Activated CD4-positive, alpha-beta memory T cell treated with anti-CD3 and anti-CD28 coated beads, Interleukin-2, amount 10 ng/mL, durations not matched to agents 7 days and 5 days (primary cell): ENCODE data around the gene LRP1B. TPM values are rescaled to one million over a fixed set of nuclear protein-coding genes. Genes with fewer than 3 reads are reported as not detected.

ENCODE experiments used
- CTCF ChIA-PET: fragments of 350-600 bp; sonication (Branson Sonifier 250); formaldehyde crosslinking; loops from one replicate; lab custom pipeline; 2021; ENCODE audit warnings: antibody characterized with exemption, inconsistent platforms; lab: Charles Lee
- POLR2A ChIA-PET: fragments of 350-600 bp; sonication (Branson Sonifier 250); formaldehyde crosslinking; loops from one replicate; lab custom pipeline; 2021; ENCODE audit warnings: antibody characterized with exemption; lab: Charles Lee
- DNase-seq: peaks from one replicate; pipeline ENCODE4 v3.0.0-alpha.2; 2020
- H3K27ac Mint-ChIP-seq: one replicate; pipeline ENCODE4 v1.8.0; 2021; ENCODE audit warnings: mild to moderate bottlenecking, mixed read lengths
- H3K27me3 Mint-ChIP-seq: one replicate; pipeline ENCODE4 v1.8.0; 2021; ENCODE audit warnings: mixed read lengths
- H3K36me3 Mint-ChIP-seq: one replicate; pipeline ENCODE4 v1.8.0; 2021; ENCODE audit warnings: low read depth, mixed read lengths
- H3K4me1 Mint-ChIP-seq: one replicate; pipeline ENCODE4 v1.8.0; 2021; ENCODE audit warnings: mixed read lengths
- H3K4me3 Mint-ChIP-seq: one replicate; pipeline ENCODE4 v1.8.0; 2021; ENCODE audit warnings: mild to moderate bottlenecking, mixed read lengths
- H3K9me3 Mint-ChIP-seq: one replicate; pipeline ENCODE4 v1.8.0; 2021; ENCODE audit warnings: mixed read lengths
- total RNA-seq, 2 experiments: library from RNA; stranded (reverse); gene quantifications; one replicate each; pipeline ENCODE4 v1.2.3, GENCODE V29; 2021

Gene LRP1B
- total RNA-seq, 2 experiments from 2014 or later = not detected

DNA sequence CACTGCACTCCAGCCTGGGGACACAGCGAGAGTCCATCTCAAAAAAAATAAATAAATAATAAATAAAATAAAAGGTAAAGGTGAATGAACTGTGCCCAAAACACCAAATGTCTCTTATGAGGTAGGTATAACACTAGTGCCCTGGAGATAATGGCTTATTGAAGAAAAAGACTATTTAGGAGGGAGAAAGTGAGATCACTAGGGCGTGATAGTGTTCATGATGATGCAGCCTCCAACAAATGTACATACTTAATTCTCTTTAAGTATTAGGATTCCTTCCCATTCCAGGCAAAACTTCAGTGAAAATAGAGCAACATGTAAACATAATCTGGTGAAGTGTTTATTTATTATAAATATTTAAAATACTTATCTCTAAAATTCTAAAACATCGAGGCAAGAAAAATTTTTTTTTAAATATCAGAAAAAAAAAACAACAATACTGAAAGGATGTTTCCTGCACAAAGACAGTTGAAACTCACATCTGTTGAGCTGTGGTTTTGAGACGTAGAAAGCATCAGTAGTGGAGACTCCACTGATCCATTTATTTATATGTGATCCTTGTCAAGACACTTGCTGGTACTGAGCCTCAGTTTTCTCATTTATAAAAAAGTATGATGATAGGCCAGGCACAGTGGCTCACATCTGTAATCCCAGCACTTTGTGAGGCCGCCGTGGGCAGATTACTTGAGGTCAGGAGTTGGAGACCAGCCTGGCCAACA lies 183.3 kb downstream of the LRP1B start:
- H3K9me3 Mint-ChIP-seq = peaks cover 3% of the 10 kb centered on the region
- H3K4me3 Mint-ChIP-seq = no peak overlapping the region
- DNase-seq = no peak
- no peaks in the 10 kb centered on the region for H3K4me1 Mint-ChIP-seq
- H3K27me3 Mint-ChIP-seq = no peaks in the 10 kb centered on the region
- H3K36me3 Mint-ChIP-seq = no peaks in the 10 kb centered on the region
- H3K27ac Mint-ChIP-seq = no peak overlapping the region
- ChIA-PET CTCF (no interaction called here), POLR2A (no interaction called here)

DNA sequence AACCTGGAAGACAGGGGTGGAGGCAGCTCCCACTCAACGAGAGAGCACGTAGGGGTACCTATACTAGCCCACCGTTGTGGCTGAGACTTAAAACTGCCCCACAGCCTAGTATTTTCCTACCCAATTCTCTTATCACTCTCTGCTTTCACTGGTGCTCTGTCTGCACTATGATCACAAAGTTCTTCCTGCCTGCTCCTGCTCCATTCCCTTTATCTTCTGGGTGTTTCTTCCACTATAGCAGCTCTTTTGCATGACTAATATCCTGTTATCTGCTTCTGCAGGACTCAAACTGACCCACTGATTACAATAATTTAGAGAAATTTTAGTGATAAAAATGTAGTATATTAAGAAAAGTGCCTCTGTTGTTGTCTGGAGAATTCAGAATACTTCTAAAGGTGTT lies 184.8 kb downstream of the LRP1B start:
- Mint-ChIP-seq H3K27me3 (no peaks in the 10 kb centered on the region), H3K36me3 (no peaks in the 10 kb centered on the region), H3K4me1 (no peaks in the 10 kb centered on the region), H3K9me3 (peaks cover 3% of the 10 kb centered on the region), H3K4me3 (no peak overlapping the region), H3K27ac (no peak overlapping the region)
- no peak for DNase-seq
- ChIA-PET POLR2A (no interaction called here), CTCF (no interaction called here)

DNA sequence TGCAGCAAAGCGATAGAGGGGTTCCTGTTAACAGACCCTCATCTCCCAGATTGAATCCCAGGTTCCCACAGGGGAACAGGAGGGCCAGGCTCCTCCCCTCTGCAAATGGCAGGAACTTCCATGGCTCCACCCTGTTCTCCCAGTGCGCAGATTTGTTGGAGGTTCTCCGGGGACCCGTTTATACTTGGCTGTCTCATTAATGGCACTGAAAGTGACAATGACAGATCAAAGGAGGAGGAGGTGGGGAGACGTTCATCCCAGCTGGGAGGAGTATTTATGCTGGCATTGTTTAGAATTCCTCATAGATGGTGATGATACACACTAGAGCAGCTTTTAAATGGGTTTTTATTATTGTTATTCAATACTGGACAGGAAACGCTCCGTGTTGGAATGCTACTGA lies 186.9 kb downstream of the LRP1B start:
- H3K4me1 Mint-ChIP-seq = no peaks in the 10 kb centered on the region
- CTCF ChIA-PET = no interaction called here

DNA sequence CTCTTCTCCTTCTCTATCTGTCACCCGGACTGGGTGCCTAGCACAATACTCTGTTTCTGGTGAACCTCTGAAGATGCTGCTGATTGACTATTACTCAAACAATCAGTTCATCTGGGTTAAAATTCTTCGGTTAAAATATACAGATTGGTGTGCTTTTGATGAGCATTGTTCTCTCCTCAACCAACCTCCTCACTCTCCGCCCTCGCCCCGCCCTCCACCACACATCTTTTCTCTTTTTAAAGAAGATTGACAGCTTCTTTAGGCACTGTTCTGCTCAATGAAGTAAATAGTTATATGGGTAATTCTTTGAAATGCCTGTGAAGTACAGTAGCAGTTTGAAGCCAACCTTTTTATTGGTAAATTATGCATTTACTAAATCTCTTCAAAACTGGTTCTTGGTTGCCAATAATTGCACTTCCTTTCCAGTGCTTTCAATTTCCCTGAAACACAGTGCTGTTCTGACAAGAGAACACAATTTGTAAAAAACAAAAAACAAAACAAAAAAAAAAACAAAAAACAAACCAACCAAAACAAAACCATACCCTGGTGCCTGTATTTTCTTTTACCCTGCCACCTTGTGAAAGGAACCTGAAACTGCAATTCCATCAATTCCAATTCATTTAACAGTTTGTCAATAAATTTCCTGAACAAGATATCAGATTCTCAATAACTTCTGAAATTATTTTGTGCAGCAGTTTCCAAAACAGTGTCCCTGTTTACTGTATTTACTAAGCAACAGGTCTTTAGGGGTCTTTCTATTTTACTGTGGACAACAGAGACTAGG lies 188.6 kb downstream of the LRP1B start:
- H3K36me3 Mint-ChIP-seq = no peaks in the 10 kb centered on the region
- H3K4me3 Mint-ChIP-seq = no peak overlapping the region
- H3K9me3 Mint-ChIP-seq = peaks cover 3% of the 10 kb centered on the region
- no peaks in the 10 kb centered on the region for H3K4me1 Mint-ChIP-seq
- POLR2A ChIA-PET = no interaction called here
- no peak overlapping the region for H3K27ac Mint-ChIP-seq
- DNase-seq = no peak
- H3K27me3 Mint-ChIP-seq = no peaks in the 10 kb centered on the region
- CTCF ChIA-PET = no interaction called here

More for the DNA sequence above, 186.9 kb downstream of the LRP1B start:
- Mint-ChIP-seq H3K27me3 (no peaks in the 10 kb centered on the region), H3K27ac (no peak overlapping the region), H3K36me3 (no peaks in the 10 kb centered on the region), H3K4me3 (no peak overlapping the region), H3K9me3 (peaks cover 3% of the 10 kb centered on the region)
- POLR2A ChIA-PET = no interaction called here
- DNase-seq = no peak

DNA sequence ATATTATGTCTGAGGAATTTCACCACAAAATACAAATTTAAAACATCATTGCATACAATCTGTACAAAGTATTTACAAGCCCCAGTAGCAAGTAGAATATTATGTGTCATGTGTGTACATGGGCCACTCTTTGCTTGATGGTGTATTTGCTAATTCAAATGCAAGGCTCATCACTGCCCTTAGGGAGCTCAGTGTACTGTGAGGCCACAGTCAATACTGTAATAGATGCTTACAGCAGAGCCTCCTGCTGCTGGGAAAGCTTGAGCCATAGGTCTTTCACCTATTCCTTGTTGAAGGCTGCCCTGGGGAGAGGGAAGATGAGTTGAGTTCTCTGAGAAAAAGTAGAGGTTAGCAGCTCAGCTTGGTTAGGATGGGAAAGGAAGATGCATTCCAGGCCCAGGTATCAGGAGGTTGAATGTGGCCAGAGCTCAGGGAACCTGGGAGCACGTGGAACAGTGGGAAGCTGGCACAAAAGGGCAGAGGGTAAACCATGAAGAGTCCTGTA lies 189.6 kb downstream of the LRP1B start:
- no peak for DNase-seq
- CTCF ChIA-PET = no interaction called here
- H3K9me3 Mint-ChIP-seq = peaks cover under 1% of the 10 kb centered on the region
- H3K27ac Mint-ChIP-seq = no peak overlapping the region
- POLR2A ChIA-PET = no interaction called here
- no peaks in the 10 kb centered on the region for H3K36me3 Mint-ChIP-seq
- no peaks in the 10 kb centered on the region for H3K27me3 Mint-ChIP-seq
- no peak overlapping the region for H3K4me3 Mint-ChIP-seq
- H3K4me1 Mint-ChIP-seq = no peaks in the 10 kb centered on the region

DNA sequence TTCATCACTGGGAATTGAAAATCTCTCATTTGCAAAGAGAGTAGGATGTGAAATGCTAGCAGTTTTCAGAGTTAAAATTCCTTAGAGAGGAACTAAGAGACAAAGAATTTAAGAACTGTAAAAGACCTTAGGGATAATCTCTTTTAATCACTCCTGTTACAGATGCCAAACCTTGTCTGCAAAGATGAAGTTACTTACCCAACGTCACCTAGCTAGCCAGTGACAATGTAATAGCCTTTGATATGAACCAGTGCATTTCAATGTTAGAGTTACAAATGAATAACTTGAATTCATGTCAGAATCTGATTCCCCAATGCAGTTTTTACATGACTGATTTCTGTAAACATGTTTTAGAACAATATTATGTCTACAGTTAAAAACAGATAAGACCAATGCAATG lies 190.1 kb downstream of the LRP1B start:
- H3K27ac Mint-ChIP-seq = no peak overlapping the region
- H3K27me3 Mint-ChIP-seq = no peaks in the 10 kb centered on the region
- H3K4me1 Mint-ChIP-seq = no peaks in the 10 kb centered on the region
- no peak for DNase-seq
- H3K9me3 Mint-ChIP-seq = no peaks in the 10 kb centered on the region
- ChIA-PET CTCF (no interaction called here), POLR2A (no interaction called here)
- H3K36me3 Mint-ChIP-seq = no peaks in the 10 kb centered on the region
- no peak overlapping the region for H3K4me3 Mint-ChIP-seq

DNA sequence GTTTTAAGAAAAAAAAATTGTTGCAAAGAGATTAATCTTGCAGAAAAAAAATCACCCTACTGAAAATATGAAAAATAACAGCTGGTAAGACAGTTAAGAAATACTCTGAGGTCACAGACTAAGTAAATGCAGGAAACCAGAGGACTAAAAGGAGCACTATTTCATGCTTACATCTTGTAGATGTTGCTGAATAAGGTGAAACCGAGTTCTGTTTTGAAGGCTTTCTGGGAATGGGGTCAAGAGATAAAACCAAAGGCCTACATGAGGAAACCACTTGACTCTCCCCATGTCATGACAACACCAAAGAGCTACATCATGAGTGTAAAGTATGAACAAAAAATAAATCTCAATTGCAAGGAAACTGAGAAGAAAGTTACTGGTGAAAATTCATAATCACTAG lies 197.6 kb downstream of the LRP1B start:
- no peaks in the 10 kb centered on the region for H3K9me3 Mint-ChIP-seq
- no peaks in the 10 kb centered on the region for H3K4me1 Mint-ChIP-seq
- no peak for DNase-seq
- no peaks in the 10 kb centered on the region for H3K27me3 Mint-ChIP-seq
- H3K27ac Mint-ChIP-seq = no peak overlapping the region
- ChIA-PET CTCF (no interaction called here), POLR2A (no interaction called here)
- H3K4me3 Mint-ChIP-seq = no peak overlapping the region
- H3K36me3 Mint-ChIP-seq = no peaks in the 10 kb centered on the region

DNA sequence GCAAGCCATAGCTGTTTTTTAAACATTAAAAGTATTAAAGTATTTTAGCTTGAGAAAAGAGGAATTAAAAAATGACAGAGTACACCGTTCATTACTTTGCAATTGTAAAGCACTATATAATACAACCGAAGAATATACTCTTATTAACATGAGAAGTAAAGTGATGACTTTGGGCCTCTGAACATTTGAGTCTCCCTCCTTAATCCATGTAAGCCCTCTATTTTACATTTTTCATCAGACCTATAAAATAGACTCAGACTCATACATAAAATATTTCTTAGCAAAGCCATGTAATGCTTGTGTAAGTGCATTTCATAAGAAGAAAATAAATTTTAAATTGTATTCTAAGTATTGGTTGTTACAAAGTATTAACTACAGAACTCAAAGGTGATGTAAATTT lies 198.6 kb downstream of the LRP1B start:
- no peak overlapping the region for H3K4me3 Mint-ChIP-seq
- no peak for DNase-seq
- no peaks in the 10 kb centered on the region for H3K36me3 Mint-ChIP-seq
- H3K4me1 Mint-ChIP-seq = no peaks in the 10 kb centered on the region
- CTCF ChIA-PET = no interaction called here
- POLR2A ChIA-PET = no interaction called here
- H3K27me3 Mint-ChIP-seq = no peaks in the 10 kb centered on the region
- no peak overlapping the region for H3K27ac Mint-ChIP-seq
- no peaks in the 10 kb centered on the region for H3K9me3 Mint-ChIP-seq

DNA sequence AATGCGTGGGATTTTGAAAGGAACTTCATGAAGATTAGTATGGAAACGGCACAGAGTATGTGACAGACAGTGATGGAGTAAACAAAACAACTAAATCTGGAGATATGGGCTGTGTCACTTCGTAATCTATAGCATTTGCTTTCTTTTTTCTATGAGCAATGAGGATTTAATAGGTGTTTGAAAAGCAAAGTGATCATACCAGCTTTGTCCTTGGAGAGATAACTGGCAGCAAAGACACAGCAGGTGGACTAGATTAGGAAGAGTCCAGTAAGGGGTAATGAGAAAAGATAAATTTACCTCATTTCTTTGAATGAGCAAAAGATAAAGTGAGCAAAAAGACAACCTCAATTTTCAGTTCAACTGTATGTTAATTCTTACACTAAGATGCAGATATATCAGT lies 199.0 kb downstream of the LRP1B start:
- H3K27ac Mint-ChIP-seq = no peak overlapping the region
- no peaks in the 10 kb centered on the region for H3K36me3 Mint-ChIP-seq
- H3K27me3 Mint-ChIP-seq = no peaks in the 10 kb centered on the region
- POLR2A ChIA-PET = no interaction called here
- H3K4me3 Mint-ChIP-seq = no peak overlapping the region
- no peak for DNase-seq
- H3K9me3 Mint-ChIP-seq = no peaks in the 10 kb centered on the region
- no peaks in the 10 kb centered on the region for H3K4me1 Mint-ChIP-seq
- CTCF ChIA-PET = no interaction called here

DNA sequence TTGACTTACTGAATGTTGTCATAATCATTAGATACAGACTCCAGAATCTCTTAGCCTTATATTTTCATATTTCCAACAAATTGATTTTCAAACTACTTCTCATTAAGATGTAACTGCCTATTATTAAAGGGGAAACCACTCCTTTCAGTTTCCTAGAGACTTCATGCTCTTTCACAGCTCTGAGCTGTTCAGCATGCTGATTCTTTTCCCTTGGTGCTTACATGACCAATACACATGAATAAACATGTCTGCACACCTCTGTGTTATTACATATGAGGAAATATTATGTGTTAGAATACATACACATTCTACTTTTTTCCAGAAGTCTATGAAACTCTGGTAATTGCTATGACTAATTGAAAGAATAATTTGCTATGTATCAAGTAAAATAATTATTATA lies 200.0 kb downstream of the LRP1B start:
- no peaks in the 10 kb centered on the region for H3K36me3 Mint-ChIP-seq
- CTCF ChIA-PET = no interaction called here
- H3K4me1 Mint-ChIP-seq = no peaks in the 10 kb centered on the region
- no peak overlapping the region for H3K4me3 Mint-ChIP-seq
- POLR2A ChIA-PET = no interaction called here
- no peaks in the 10 kb centered on the region for H3K9me3 Mint-ChIP-seq
- DNase-seq = no peak
- no peak overlapping the region for H3K27ac Mint-ChIP-seq
- H3K27me3 Mint-ChIP-seq = no peaks in the 10 kb centered on the region

DNA sequence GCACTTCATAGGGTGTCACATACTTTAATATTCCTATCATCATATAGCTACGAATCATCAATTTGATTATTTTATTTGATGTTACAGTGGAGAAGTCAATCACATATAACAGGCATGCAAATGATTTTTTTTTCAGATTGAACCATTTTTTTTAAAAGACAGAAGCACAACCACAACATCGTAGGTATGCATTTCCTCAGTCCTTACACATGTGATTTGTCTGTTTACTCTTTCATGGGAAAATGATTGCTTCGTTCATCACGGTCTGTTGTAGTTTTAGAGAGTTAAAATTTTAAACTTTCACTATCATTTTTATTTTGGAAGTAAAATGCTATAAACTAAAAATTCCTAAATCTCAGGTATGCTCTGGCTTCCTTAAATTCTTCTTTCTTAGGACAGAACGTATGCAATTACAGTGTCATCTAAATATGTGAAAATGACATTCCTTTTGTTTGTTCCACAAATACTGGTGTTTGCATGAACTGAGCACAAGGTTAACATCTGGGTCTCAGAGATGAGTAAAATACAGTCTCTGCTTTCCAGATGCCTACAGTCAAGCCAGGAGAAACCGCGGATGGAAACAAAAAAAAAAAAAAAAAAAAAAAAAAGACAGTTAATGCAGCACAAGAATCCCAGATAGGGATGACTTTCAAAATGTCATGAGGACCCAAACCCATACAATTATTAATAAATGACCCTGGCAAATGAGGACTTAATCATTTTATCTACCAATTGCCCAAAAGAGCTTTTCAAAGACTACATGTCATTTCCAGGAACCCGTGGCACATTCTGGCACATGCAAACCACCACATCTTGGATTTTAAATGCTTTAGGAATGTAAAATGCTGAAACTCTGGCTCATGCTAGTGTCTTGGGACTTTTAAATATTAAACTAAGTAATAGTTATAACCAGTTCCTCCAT lies 201.2 kb downstream of the LRP1B start:
- H3K9me3 Mint-ChIP-seq = peaks cover 2% of the 10 kb centered on the region
- ChIA-PET CTCF (no interaction called here), POLR2A (no interaction called here)
- no peaks in the 10 kb centered on the region for H3K4me1 Mint-ChIP-seq
- H3K36me3 Mint-ChIP-seq = no peaks in the 10 kb centered on the region
- H3K27me3 Mint-ChIP-seq = no peaks in the 10 kb centered on the region
- H3K27ac Mint-ChIP-seq = no peak overlapping the region
- H3K4me3 Mint-ChIP-seq = no peak overlapping the region
- DNase-seq = no peak

DNA sequence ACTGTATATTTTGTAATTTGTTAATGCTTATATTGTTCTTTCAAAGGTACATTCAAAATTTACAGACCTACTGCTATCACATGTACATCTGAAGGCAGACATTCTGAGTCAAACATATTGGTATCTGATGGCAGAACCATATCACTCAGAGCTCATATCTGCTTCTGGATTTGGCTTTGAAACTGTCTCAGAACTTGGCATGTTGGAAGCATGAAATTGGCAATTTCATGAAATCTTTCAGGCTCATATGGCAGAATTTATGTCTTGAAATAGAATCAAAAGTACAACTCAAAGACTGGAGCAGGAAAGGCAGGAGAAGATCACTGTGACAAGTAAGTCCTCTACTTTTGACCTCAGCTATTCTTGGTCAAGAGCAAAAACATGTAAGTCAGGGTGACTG lies 202.3 kb downstream of the LRP1B start:
- H3K36me3 Mint-ChIP-seq = no peaks in the 10 kb centered on the region
- no peak for DNase-seq
- H3K27ac Mint-ChIP-seq = no peak overlapping the region
- ChIA-PET CTCF (no interaction called here), POLR2A (no interaction called here)
- H3K4me3 Mint-ChIP-seq = no peak overlapping the region
- H3K9me3 Mint-ChIP-seq = peaks cover 2% of the 10 kb centered on the region
- no peaks in the 10 kb centered on the region for H3K4me1 Mint-ChIP-seq
- no peaks in the 10 kb centered on the region for H3K27me3 Mint-ChIP-seq

DNA sequence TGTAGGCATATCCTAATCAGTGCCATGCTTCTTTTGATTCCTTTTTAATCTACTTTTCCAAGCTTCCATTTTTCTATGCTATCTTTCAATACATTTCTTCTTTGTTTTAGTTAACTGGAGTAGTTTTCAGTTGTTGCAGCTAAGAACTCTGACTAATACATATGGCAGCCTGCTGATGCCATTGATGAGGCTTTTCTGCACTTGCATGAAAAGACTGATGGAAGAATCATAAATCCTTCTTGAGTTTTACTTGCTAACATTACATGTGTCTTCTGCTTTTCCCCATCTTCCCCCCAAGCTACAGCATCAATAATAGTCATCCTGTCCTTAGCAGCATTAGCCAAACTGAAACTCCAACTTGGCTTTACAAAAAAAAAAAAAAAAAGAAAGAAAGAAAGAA lies 203.3 kb downstream of the LRP1B start:
- Mint-ChIP-seq H3K27ac (no peak overlapping the region), H3K4me1 (no peaks in the 10 kb centered on the region), H3K9me3 (peaks cover 2% of the 10 kb centered on the region), H3K36me3 (no peaks in the 10 kb centered on the region), H3K4me3 (no peak overlapping the region), H3K27me3 (no peaks in the 10 kb centered on the region)
- POLR2A ChIA-PET = no interaction called here
- CTCF ChIA-PET = no interaction called here
- DNase-seq = no peak
